ENCODE data around the gene CECR2. TPM values are rescaled to one million over a fixed set of nuclear protein-coding genes. Genes with fewer than 3 reads are reported as not detected.

The CECR2 gene
- total RNA-seq, 6 donors from 2014 or later, result 5.8 to 35.6 (median 11.6) TPM

DNA sequence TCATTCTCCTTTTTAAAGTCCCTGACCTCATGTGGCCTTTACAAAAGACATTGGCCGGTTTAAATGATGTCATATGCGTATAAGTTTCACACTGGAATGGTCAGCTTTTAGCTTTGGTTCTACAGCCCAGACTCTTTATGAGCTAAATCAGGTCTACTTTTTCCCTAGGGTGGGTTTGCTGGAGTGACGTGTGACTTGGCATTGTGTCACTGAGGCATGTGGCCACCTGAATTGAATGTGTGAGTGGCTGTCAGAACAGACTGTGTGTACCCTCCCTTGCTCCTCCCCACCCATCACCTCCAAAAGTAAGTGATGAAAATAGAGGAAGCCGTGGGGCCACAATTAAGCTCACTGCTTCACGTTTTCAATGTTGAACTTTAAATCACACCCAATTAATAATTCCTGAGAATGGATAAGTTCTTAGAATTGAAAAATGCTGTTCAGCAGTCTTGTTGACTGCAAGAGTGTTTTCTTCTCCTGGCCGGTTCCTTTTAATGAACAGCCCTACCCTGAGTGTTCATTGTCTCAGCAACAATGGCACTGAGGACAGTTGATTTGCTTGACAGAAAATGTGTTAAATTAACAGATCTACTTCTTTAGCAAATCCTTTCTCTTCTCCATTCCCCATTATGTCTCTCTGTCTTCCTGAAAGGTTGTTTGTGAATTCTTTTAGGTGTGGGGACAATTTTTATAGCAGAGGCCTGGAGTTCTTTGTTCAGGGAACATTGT is 11.3 kb downstream of the CECR2 start:
- Histone ChIP-seq H3K4me1 (peaks cover 0 to 21% (median 4%) of the 10 kb centered on the region in 4 donors), H3K9me3 (no peaks in the 10 kb centered on the region), H3K27ac (no peak overlapping the region), H3K36me3 (no peaks in the 10 kb centered on the region), H3K27me3 (no peaks in the 10 kb centered on the region), H3K4me3 (no peak overlapping the region)
- no peak for DNase-seq
- ATAC-seq (ENCODE audit: low FRiP score in 2 of 2), result no peak
- TF ChIP-seq EP300 (IDR thresholded peaks at IDR 0.05) (no peak), POLR2AphosphoS5 (IDR thresholded peaks at IDR 0.05) (no peak), POLR2A (IDR thresholded peaks at IDR 0.05) (no peak)
- TF ChIP-seq, protein P1, sequence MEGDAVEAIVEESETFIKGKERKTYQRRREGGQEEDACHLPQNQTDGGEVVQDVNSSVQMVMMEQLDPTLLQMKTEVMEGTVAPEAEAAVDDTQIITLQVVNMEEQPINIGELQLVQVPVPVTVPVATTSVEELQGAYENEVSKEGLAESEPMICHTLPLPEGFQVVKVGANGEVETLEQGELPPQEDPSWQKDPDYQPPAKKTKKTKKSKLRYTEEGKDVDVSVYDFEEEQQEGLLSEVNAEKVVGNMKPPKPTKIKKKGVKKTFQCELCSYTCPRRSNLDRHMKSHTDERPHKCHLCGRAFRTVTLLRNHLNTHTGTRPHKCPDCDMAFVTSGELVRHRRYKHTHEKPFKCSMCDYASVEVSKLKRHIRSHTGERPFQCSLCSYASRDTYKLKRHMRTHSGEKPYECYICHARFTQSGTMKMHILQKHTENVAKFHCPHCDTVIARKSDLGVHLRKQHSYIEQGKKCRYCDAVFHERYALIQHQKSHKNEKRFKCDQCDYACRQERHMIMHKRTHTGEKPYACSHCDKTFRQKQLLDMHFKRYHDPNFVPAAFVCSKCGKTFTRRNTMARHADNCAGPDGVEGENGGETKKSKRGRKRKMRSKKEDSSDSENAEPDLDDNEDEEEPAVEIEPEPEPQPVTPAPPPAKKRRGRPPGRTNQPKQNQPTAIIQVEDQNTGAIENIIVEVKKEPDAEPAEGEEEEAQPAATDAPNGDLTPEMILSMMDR (IDR thresholded peaks at IDR 0.05), result no peak
- 55 to 58% methylated on average over 6 of the region's 6 CpGs for WGBS, 2 donors

DNA sequence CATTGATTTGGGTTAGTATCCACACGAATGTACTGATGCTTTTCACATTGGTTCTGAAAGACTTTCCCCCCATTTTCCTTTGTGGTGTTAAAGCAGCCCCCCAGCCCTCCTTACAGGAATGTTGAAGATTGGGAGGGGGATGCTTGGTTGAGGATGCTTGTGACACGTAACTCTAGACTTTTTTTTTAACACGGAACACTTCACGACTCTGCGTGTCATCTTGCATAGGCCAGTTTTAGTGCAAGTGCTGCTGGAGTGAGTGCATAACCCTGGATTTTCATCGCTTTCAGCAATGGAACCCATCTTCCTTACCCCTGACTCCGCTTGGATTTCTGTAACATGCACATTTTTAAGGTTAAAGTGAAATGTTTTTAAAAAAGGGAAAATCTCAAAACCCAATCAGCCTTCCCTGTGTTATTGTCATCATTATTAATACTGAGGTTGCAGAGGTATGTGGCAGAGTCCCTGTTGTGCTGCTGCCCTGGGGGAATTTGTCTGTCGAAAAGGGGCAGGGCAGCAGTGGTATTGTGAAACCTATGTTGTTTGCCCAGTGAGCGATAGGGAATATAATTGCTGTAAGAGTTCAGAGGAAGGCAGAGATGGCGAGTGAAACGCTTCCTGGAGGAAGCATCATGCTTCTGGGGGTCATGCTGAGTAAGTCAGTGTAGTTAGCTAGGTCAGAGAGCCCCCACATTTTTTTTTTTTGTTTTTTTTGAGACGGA is 12.1 kb downstream of the CECR2 start:
- WGBS, 2 donors, result 68% methylated on average over 12 of the region's 12 CpGs
- Histone ChIP-seq H3K9me3 (no peaks in the 10 kb centered on the region), H3K27ac (no peak overlapping the region), H3K4me3 (no peak overlapping the region), H3K4me1 (peaks cover 0 to 21% (median 4%) of the 10 kb centered on the region in 4 donors), H3K36me3 (no peaks in the 10 kb centered on the region), H3K27me3 (no peaks in the 10 kb centered on the region)
- DNase-seq (peak in 1 of 2 donors; percentile 58), ATAC-seq (ENCODE audit: low FRiP score in 2 of 2) (no peak)
- TF ChIP-seq POLR2A (IDR thresholded peaks at IDR 0.05), result no peak
- TF ChIP-seq EP300 (IDR thresholded peaks at IDR 0.05), result no peak
- TF ChIP-seq, protein P1 (IDR thresholded peaks at IDR 0.05), result no peak
- no peak for TF ChIP-seq POLR2AphosphoS5 (IDR thresholded peaks at IDR 0.05)

DNA sequence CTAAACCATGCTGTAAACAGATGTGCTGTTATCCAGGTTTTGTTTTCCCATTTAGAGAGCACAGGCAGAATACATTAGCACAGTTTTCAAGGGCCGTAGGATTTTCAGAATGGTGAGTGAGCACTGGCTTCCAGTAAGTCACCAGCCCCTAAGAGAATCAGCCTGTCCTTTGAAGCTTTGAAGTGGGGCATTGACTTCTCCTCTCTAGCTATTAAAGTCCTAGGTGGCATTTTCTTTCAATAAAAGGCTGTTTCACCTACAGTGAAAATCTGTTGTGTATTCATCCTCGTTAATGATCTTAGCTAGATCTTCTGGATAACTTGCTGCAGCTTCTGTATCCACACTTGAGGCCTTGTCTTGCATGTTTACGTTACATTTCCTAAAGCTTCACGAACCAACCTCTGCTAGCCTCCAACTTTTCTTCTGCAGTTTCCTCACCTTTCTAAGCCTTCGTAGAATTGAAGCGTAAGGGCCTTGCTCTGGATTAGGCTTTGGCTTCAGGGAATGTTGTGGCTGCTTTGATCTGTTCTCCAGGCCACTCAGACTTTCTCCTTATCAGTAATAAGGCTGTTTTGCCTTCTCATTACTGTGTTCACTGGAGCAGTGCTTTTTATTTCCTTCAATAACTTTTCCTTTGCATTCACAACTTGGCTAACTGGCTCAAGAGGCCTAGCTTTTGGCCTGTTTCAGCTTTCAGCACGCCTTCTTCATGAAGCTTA is 15.5 kb downstream of the CECR2 start:
- 69 to 70% methylated on average over 7 of the region's 7 CpGs for whole genome bisulfite sequencing, 2 donors
- DNase-seq (no peak), ATAC-seq (ENCODE audit: low FRiP score in 2 of 2) (no peak)
- Histone ChIP-seq H3K4me3 (no peak overlapping the region), H3K27ac (no peak overlapping the region), H3K36me3 (no peaks in the 10 kb centered on the region), H3K27me3 (no peaks in the 10 kb centered on the region), H3K4me1 (peaks cover 0 to 19% (median 4%) of the 10 kb centered on the region in 4 donors), H3K9me3 (no peaks in the 10 kb centered on the region)
- TF ChIP-seq, protein P1 (IDR thresholded peaks at IDR 0.05), result no peak
- TF ChIP-seq POLR2A (IDR thresholded peaks at IDR 0.05), result no peak

DNA sequence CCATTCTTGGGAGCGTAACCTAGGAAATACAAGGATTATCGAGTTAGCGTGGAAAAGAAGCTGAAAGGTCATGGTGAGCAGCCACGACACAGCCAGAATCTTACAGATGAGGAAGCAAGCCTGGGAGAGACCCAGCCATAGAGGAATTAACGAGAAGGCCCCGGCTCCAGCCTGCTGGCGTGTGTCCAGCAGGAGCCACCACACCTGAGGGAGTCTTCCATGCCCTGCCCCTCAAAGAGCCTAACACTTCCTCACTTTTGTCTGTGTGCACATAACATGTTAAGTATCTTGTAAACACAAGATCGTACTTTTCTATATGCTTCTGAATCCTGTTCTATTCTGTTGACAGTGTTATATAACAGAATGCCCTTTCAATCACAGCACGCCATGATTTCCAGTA is 18.1 kb downstream of the CECR2 start:
- WGBS, 2 donors, result 82 to 84% methylated on average over 9 of the region's 9 CpGs
- no peak for DNase-seq
- no peak for ATAC-seq (ENCODE audit: low FRiP score in 2 of 2)

More for the DNA sequence above, 18.1 kb downstream of the CECR2 start:
- Histone ChIP-seq H3K27ac (no peak overlapping the region), H3K36me3 (no peaks in the 10 kb centered on the region), H3K27me3 (no peaks in the 10 kb centered on the region), H3K9me3 (no peaks in the 10 kb centered on the region), H3K4me1 (no peaks in the 10 kb centered on the region), H3K4me3 (no peak overlapping the region)
- TF ChIP-seq, protein P1 (IDR thresholded peaks at IDR 0.05), result no peak
- TF ChIP-seq POLR2AphosphoS5 (IDR thresholded peaks at IDR 0.05) (no peak), EP300 (IDR thresholded peaks at IDR 0.05) (no peak)

All from upper lobe of left lung (tissue), 6 donors.